ENCODE data around the gene TBX19.

- TF ChIP-seq CTCF (IDR thresholded peaks at IDR 0.05; ENCODE audit: poor library complexity) (no peak), EZH2phosphoT487 (IDR thresholded peaks at IDR 0.05; ENCODE audit: low read depth, severe bottlenecking, unreplicated experiment) (no peak)
These were observed 49.6 kb downstream of the TBX19 start for GRCh38 chr1:168330285-168330684.

Data from hepatocyte (in vitro differentiated cells).